Measurements from ENCODE around the gene PRDM15. TPM values are rescaled to one million over a fixed set of nuclear protein-coding genes. Genes with fewer than 3 reads are reported as not detected.

PRDM15 gene
- total and polyA plus RNA-seq, 2 experiments from 2014 or later: 3.0 to 10.6 TPM

DNA sequence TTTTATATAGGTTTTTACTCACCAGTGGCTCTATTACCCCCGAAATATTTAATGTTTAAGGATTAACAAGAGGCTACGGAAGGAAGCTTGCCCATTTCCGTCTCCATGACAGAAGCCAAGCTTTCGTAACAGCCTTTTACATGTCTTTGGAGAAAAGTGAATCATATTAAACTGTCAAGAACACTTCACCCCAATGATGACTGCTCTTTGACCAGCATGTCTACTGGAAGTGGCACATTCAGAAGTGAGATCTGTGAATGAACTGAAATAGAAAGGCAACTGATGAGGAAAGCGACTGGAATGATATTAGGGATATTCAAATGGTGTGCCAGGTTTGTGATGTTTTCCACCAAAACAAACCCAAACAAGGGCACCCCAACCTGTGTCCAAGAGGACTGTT, 8.5 kb upstream of the PRDM15 start:
- Histone ChIP-seq H2AFZ (no peak overlapping the region), H3K27ac (ENCODE audit: low read depth) (no peak overlapping the region), H3K79me2 (replicated peaks; ENCODE audit: insufficient read depth) (no peaks in the 10 kb centered on the region), H3F3A (replicated peaks; ENCODE audit: low read depth) (no peaks in the 10 kb centered on the region), H3K4me2 (no peak overlapping the region), H3K9me2 (ENCODE audit: insufficient read depth) (no peaks in the 10 kb centered on the region), H3K4me3 (no peak overlapping the region), H3K27me3 (ENCODE audit: insufficient read depth) (no peaks in the 10 kb centered on the region), H3K4me1 (ENCODE audit: insufficient read depth) (no peaks in the 10 kb centered on the region), H4K20me1 (replicated peaks; ENCODE audit: insufficient read depth) (no peaks in the 10 kb centered on the region), H3K36me3 (ENCODE audit: insufficient read depth) (no peaks in the 10 kb centered on the region; the same call in 1 of the 2 replicates)
- Mint-ChIP-seq H3K27ac (no peak overlapping the region), H3K36me3 (ENCODE audit: low read depth) (no peaks in the 10 kb centered on the region), H3K4me3 (no peak overlapping the region), H3K4me1 (peaks cover 14% of the 10 kb centered on the region), H3K27me3 (ENCODE audit: insufficient read depth, low read depth, poor library complexity) (peaks cover 4% of the 10 kb centered on the region), H3K9me3 (no peaks in the 10 kb centered on the region)
- ATAC-seq: no peak
- DNase-seq (ENCODE audit: low spot score): no peak
- no peak for TF ChIP-seq EZH2phosphoT487 (IDR thresholded peaks at IDR 0.05; ENCODE audit: unreplicated experiment)
- TF ChIP-seq, protein P1, sequence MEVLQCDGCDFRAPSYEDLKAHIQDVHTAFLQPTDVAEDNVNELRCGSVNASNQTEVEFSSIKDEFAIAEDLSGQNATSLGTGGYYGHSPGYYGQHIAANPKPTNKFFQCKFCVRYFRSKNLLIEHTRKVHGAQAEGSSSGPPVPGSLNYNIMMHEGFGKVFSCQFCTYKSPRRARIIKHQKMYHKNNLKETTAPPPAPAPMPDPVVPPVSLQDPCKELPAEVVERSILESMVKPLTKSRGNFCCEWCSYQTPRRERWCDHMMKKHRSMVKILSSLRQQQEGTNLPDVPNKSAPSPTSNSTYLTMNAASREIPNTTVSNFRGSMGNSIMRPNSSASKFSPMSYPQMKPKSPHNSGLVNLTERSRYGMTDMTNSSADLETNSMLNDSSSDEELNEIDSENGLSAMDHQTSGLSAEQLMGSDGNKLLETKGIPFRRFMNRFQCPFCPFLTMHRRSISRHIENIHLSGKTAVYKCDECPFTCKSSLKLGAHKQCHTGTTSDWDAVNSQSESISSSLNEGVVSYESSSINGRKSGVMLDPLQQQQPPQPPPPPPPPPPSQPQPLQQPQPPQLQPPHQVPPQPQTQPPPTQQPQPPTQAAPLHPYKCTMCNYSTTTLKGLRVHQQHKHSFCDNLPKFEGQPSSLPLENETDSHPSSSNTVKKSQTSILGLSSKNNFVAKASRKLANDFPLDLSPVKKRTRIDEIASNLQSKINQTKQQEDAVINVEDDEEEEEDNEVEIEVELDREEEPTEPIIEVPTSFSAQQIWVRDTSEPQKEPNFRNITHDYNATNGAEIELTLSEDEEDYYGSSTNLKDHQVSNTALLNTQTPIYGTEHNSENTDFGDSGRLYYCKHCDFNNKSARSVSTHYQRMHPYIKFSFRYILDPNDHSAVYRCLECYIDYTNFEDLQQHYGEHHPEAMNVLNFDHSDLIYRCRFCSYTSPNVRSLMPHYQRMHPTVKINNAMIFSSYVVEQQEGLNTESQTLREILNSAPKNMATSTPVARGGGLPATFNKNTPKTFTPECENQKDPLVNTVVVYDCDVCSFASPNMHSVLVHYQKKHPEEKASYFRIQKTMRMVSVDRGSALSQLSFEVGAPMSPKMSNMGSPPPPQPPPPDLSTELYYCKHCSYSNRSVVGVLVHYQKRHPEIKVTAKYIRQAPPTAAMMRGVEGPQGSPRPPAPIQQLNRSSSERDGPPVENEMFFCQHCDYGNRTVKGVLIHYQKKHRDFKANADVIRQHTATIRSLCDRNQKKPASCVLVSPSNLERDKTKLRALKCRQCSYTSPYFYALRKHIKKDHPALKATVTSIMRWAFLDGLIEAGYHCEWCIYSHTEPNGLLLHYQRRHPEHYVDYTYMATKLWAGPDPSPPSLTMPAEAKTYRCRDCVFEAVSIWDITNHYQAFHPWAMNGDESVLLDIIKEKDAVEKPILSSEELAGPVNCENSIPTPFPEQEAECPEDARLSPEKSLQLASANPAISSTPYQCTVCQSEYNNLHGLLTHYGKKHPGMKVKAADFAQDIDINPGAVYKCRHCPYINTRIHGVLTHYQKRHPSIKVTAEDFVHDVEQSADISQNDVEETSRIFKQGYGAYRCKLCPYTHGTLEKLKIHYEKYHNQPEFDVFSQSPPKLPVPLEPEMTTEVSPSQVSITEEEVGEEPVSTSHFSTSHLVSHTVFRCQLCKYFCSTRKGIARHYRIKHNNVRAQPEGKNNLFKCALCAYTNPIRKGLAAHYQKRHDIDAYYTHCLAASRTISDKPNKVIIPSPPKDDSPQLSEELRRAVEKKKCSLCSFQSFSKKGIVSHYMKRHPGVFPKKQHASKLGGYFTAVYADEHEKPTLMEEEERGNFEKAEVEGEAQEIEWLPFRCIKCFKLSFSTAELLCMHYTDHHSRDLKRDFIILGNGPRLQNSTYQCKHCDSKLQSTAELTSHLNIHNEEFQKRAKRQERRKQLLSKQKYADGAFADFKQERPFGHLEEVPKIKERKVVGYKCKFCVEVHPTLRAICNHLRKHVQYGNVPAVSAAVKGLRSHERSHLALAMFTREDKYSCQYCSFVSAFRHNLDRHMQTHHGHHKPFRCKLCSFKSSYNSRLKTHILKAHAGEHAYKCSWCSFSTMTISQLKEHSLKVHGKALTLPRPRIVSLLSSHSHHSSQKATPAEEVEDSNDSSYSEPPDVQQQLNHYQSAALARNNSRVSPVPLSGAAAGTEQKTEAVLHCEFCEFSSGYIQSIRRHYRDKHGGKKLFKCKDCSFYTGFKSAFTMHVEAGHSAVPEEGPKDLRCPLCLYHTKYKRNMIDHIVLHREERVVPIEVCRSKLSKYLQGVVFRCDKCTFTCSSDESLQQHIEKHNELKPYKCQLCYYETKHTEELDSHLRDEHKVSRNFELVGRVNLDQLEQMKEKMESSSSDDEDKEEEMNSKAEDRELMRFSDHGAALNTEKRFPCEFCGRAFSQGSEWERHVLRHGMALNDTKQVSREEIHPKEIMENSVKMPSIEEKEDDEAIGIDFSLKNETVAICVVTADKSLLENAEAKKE (CRISPR knock-in tag; IDR thresholded peaks at IDR 0.05): no peak
- TF ChIP-seq POLR2AphosphoS5 (IDR thresholded peaks at IDR 0.05; ENCODE audit: low read depth): no peak
- no peak for TF ChIP-seq STAT1 (IDR thresholded peaks at IDR 0.05; ENCODE audit: unreplicated experiment)
- TF ChIP-seq NANOG (IDR thresholded peaks at IDR 0.05; ENCODE audit: borderline replicate concordance): no peak
- no peak for TF ChIP-seq ZNF114 (CRISPR knock-in tag; IDR thresholded peaks at IDR 0.05)
- no peak for TF ChIP-seq EZH2 (IDR thresholded peaks at IDR 0.05; ENCODE audit: low read depth, unreplicated experiment)
- no peak for TF ChIP-seq ZNF331 (CRISPR knock-in tag; IDR thresholded peaks at IDR 0.05; ENCODE audit: low read depth)
- no peak for TF ChIP-seq CREB1 (CRISPR knock-in tag; IDR thresholded peaks at IDR 0.05; ENCODE audit: low read depth)
- TF ChIP-seq, protein P2, sequence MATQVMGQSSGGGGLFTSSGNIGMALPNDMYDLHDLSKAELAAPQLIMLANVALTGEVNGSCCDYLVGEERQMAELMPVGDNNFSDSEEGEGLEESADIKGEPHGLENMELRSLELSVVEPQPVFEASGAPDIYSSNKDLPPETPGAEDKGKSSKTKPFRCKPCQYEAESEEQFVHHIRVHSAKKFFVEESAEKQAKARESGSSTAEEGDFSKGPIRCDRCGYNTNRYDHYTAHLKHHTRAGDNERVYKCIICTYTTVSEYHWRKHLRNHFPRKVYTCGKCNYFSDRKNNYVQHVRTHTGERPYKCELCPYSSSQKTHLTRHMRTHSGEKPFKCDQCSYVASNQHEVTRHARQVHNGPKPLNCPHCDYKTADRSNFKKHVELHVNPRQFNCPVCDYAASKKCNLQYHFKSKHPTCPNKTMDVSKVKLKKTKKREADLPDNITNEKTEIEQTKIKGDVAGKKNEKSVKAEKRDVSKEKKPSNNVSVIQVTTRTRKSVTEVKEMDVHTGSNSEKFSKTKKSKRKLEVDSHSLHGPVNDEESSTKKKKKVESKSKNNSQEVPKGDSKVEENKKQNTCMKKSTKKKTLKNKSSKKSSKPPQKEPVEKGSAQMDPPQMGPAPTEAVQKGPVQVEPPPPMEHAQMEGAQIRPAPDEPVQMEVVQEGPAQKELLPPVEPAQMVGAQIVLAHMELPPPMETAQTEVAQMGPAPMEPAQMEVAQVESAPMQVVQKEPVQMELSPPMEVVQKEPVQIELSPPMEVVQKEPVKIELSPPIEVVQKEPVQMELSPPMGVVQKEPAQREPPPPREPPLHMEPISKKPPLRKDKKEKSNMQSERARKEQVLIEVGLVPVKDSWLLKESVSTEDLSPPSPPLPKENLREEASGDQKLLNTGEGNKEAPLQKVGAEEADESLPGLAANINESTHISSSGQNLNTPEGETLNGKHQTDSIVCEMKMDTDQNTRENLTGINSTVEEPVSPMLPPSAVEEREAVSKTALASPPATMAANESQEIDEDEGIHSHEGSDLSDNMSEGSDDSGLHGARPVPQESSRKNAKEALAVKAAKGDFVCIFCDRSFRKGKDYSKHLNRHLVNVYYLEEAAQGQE (IDR thresholded peaks at IDR 0.05; ENCODE audit: unreplicated experiment): no peak
- TF ChIP-seq, protein P3, sequence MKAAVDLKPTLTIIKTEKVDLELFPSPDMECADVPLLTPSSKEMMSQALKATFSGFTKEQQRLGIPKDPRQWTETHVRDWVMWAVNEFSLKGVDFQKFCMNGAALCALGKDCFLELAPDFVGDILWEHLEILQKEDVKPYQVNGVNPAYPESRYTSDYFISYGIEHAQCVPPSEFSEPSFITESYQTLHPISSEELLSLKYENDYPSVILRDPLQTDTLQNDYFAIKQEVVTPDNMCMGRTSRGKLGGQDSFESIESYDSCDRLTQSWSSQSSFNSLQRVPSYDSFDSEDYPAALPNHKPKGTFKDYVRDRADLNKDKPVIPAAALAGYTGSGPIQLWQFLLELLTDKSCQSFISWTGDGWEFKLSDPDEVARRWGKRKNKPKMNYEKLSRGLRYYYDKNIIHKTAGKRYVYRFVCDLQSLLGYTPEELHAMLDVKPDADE (IDR thresholded peaks at IDR 0.05): no peak
- no peak for TF ChIP-seq JUNB (IDR thresholded peaks at IDR 0.05; ENCODE audit: unreplicated experiment)
- TF ChIP-seq, protein P4, sequence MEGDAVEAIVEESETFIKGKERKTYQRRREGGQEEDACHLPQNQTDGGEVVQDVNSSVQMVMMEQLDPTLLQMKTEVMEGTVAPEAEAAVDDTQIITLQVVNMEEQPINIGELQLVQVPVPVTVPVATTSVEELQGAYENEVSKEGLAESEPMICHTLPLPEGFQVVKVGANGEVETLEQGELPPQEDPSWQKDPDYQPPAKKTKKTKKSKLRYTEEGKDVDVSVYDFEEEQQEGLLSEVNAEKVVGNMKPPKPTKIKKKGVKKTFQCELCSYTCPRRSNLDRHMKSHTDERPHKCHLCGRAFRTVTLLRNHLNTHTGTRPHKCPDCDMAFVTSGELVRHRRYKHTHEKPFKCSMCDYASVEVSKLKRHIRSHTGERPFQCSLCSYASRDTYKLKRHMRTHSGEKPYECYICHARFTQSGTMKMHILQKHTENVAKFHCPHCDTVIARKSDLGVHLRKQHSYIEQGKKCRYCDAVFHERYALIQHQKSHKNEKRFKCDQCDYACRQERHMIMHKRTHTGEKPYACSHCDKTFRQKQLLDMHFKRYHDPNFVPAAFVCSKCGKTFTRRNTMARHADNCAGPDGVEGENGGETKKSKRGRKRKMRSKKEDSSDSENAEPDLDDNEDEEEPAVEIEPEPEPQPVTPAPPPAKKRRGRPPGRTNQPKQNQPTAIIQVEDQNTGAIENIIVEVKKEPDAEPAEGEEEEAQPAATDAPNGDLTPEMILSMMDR (conservative IDR thresholded peaks at IDR 0.05; ENCODE audit: low read depth in 2 of 2): no peak

Measured in GM23338 (cell line).